DMS79 treated with DMSO at 0.1 percent for 48 hours (cell line): ENCODE data around the gene GJC2.
A peak's percentile ranks its signal among the peaks of the same experiment; 100 is the strongest.
"Not testable (repeated sequence)": the region's sequence is repeated elsewhere in the genome, so short reads cannot be mapped to it uniquely, and the experiment has no call there.

Source experiments
- DNase-seq: peaks from one replicate; lab custom pipeline; 2025; lab: John Stamatoyannopoulos, UW

Gene GJC2

GRCh38 chr1:228173528-228174481 lies 24.1 kb downstream of the GJC2 start:
- not testable (repeated sequence) for DNase-seq

- no peak for DNase-seq
These were observed 25.0 kb downstream of the GJC2 start for GRCh38 chr1:228174482-228175315.

- no peak for DNase-seq
These were observed 25.7 kb downstream of the GJC2 start for GRCh38 chr1:228175316-228176023.

- DNase-seq = no peak
These were observed 26.3 kb downstream of the GJC2 start for GRCh38 chr1:228176024-228176395.

- DNase-seq = no peak
These were observed 26.9 kb downstream of the GJC2 start for GRCh38 chr1:228176461-228177182.

- no peak for DNase-seq
These were observed 27.4 kb downstream of the GJC2 start for GRCh38 chr1:228177183-228177475.

GRCh38 chr1:228177721-228178710 lies 28.3 kb downstream of the GJC2 start:
- DNase-seq = no peak

GRCh38 chr1:228178737-228179684 lies 29.3 kb downstream of the GJC2 start:
- DNase-seq = peak; percentile 25

GRCh38 chr1:228180271-228180958 lies 30.7 kb downstream of the GJC2 start:
- no peak for DNase-seq

- no peak for DNase-seq
These were observed 31.4 kb downstream of the GJC2 start for GRCh38 chr1:228180959-228181644.

- no peak for DNase-seq
These were observed 31.9 kb downstream of the GJC2 start for GRCh38 chr1:228181645-228182034.

GRCh38 chr1:228182296-228183030 lies 32.7 kb downstream of the GJC2 start:
- DNase-seq = no peak

GRCh38 chr1:228184152-228184551 lies 34.4 kb downstream of the GJC2 start:
- DNase-seq = no peak

- DNase-seq = no peak
These were observed 35.9 kb downstream of the GJC2 start for GRCh38 chr1:228185641-228185965.

GRCh38 chr1:228188249-228188648 lies 38.5 kb downstream of the GJC2 start:
- not testable (repeated sequence) for DNase-seq

- no peak for DNase-seq
These were observed 40.5 kb downstream of the GJC2 start for GRCh38 chr1:228190182-228190581.

GRCh38 chr1:228190778-228191177 lies 41.0 kb downstream of the GJC2 start:
- DNase-seq = no peak

GRCh38 chr1:228194436-228194835 lies 44.7 kb downstream of the GJC2 start:
- DNase-seq = no peak
